Epidermal melanocyte (primary cell): Measurements from ENCODE around the gene TXNIP.

Source experiments
- DNase-seq: peaks from one replicate; pipeline ENCODE4 v3.0.0; 2011; ENCODE audit warnings: low spot score; ENCODE audit not compliant: insufficient read length

TXNIP gene

GRCh38 chr1:145986551-145986950 lies 9.8 kb downstream of the TXNIP start:
- DNase-seq, result no peak

DNA sequence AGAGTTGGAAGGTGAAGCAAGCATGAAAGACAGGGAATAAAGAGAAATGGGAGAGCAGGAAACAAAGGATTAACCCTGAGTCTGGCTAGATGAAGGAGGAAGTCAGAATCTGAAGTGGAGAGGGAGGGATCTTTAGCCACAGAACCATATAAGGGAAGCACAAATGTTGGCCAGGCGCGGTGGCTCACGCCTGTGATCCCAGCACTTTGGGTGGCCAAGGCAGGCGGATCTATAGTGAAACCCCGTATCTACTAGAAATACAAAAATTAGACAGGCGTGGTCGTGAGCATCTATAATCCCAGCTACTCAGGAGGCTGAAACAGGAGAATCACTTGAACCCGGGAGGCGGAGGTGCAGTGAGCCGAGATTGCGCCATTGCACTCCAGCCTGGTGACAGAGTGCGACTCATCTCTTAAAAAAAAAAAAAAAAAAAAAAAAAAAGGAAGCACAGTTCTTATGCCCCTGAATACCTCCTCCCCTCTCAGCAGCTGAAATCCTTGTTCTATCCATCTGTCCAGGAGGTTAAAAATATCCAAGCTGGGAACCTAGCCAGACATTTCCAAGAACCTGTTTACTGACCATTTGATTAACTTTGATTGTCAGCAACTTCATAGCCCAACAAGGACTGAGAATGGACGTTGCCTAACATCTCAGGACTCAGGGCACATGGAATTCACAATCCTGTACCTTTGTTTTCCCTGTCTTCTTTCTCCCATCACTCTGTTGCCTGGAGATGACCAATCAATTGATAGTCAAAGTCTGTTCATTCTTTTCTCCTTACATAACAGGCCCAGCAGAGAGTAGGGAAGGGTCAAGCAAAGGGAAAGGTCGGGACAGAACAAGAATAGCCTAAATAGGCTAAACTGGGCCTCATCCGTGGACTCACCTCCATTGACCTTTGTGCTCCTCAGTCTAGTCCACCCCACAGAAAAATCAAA lies 10.6 kb downstream of the TXNIP start:
- DNase-seq, result no peak

DNA sequence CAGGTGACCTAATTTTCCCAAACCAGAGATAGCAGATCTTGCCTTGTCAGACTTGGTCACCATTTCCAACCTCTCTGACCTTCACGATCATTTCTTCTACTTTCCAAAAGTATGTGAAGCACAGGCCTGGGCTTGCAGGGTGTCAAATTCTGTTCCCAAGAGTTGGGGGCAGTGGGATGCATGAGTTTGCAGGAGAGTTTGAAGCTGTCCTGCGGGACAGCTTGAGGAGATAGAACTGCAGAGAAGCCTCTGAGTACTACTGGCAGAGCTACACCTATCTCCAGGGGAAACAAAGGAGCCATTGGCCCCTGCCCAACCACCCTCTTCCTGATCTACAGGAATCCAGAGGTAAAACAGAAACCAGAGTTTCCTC lies 11.3 kb downstream of the TXNIP start:
- no peak for DNase-seq

- DNase-seq, result no peak
These were observed 12.2 kb downstream of the TXNIP start for GRCh38 chr1:145983960-145984830.

- no peak for DNase-seq
These were observed 13.1 kb downstream of the TXNIP start for GRCh38 chr1:145983206-145983675.

- DNase-seq, result no peak
These were observed 14.2 kb downstream of the TXNIP start for GRCh38 chr1:145982010-145982723.

- DNase-seq, result no peak
These were observed 15.9 kb downstream of the TXNIP start for GRCh38 chr1:145980457-145980994.

GRCh38 chr1:145979746-145980456 lies 16.5 kb downstream of the TXNIP start:
- no peak for DNase-seq

DNA sequence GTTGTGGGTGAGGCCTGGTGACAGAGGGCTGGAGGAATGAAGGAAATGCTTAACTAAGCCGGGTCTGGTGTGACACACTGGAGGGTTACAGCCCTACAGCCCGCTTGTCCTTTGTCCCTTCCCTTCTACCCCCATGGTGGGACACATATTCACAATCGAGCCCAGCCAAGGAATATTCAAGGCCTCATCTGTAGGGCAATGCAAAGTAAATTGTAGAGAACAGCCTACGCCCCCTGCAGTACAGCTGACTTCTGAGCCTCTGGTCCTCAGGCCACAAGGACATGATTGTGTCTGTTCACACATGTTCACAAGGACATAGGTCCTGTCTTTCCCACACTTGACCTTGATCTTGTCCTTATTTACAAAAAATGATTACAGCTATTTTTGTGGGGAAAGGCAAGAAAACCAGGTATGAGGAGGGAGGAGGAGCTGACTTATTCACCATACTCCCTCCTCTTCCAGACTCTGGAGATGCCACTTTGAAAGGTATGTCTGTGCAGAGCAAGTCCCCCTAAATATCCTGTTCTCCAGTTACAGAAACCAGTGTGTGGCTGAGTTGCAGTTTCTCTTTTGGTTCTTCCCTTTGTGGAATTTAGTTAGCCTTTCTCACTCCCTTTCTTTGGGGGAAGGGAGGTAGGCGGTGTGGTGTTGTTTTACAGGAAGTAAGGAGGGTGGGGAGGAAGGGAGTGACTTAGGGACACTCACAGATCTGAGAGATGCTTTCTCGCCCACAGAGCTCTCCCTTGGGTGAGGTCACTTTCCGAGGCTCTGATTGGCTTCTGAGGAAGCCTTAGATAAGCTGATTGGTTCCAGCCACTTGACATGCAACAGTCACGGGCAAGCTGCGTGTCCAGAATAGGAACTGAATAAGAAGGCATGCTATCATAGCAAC lies 17.3 kb downstream of the TXNIP start:
- DNase-seq, result peak; percentile 98

DNA sequence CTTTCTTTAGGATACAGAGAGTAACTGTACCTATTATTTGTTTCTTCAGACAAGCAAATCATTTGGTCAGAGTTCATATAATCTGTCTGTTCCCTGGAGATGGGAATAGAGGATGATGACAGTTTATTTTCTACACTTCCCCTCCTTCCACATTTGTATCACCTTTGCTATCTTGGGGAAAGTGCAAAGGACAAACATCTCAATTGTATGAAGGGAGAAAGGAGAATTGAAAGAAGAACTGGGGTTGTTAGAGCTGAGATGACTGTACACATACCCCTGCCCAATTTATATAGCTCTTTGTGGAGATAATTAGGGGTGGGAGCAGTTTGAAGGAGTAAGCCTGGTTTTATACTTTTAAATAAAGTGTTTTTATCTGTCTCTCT lies 17.9 kb downstream of the TXNIP start:
- DNase-seq, result no peak

DNA sequence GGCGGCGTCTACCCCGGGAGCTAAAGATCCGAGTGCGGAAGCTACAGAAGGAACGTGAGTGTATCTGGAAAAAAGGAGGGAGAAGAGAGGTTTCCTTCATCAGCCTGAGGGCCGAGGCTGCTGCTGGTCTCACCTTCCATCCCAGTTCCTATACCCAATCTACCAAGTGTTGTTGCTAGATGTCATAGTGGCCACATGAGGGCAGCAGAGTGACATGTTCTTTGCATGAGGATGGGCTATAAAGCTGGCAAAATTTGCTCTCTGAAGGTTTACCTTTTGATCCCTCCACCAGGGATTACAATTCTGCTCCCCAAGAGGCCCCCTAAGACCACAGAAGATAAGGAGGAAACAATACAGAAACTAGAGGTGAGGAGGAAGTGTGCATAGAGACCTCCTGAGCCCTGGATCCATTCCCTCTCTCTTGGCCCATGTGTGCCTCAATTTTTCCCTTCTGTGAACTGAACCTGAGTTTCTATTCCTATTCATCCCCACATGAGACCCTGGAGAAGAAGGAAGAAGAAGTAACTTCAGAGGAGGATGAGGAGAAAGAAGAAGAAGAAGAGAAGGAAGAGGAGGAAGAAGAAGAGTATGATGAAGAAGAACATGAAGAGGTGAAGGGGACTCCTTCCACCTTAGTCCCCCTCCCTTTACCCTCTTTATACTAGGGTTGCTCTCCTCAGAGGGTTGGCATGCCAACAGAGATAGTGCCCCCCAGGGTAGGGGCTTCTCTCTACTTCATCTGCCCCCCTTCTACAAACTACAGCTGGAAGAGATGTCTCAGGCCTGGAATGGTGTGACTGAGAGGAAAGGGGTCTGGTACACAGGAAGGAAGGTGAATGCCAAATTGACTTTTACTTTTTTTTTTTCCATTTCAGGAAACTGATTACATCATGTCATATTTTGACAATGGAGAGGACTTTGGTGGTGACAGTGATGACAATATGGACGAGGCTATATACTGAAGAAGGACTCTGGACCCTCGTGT lies 18.6 kb downstream of the TXNIP start:
- peak; percentile 89 for DNase-seq

- DNase-seq, result no peak
These were observed 19.4 kb downstream of the TXNIP start for GRCh38 chr1:145977016-145977415.

- no peak for DNase-seq
These were observed 21.2 kb downstream of the TXNIP start for GRCh38 chr1:145975216-145975615.

GRCh38 chr1:145974721-145975120 lies 21.7 kb downstream of the TXNIP start:
- DNase-seq, result no peak

DNA sequence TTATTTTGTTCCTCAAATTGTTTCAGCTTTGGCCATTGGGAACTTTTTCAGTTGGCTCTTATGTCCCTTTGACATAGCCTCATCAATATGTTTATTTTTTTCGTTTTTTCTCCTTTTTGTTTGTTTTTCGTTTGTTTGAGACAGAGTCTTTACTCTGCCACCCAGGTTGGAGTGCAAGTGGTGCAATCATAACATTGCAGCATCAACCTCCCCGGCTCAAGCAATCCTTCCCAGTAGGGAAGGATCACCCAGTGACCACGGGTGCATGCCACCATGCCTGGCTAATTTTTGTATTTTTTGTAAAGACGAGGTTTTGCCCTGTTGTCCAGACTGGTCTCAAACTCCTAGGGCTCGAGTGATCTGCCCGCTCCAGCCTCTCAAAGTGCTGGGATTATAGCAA lies 23.8 kb downstream of the TXNIP start:
- no peak for DNase-seq

GRCh38 chr1:145967288-145967687 lies 29.1 kb downstream of the TXNIP start:
- no peak for DNase-seq

- DNase-seq, result no peak
These were observed 31.1 kb downstream of the TXNIP start for GRCh38 chr1:145965119-145965744.
